ENCODE data around the gene PIEZO1.
A peak's percentile ranks its signal among the peaks of the same experiment; 100 is the strongest.

Gene PIEZO1

GRCh38 chr16:88706965-88707826, 77.8 kb downstream of the PIEZO1 start:
- H4K20me1 ChIP-seq (ENCODE audit: control insufficient read depth, insufficient read depth, low read depth, low read length), result peaks cover 12% of the 10 kb centered on the region; the same call in 1 of the 2 replicates
- peaks cover 52% of the 10 kb centered on the region for H3K4me1 ChIP-seq (ENCODE audit: control insufficient read depth, low read length)
- H3K36me3 ChIP-seq (ENCODE audit: control insufficient read depth, low read length), result peaks cover 25% of the 10 kb centered on the region
- H3K9me3 ChIP-seq (ENCODE audit: control insufficient read depth, insufficient read depth, low read length), result no peaks in the 10 kb centered on the region
- H3K9me2 ChIP-seq (replicated peaks; ENCODE audit: control insufficient read depth, low read length), result no peaks in the 10 kb centered on the region
- H3K4me3 ChIP-seq (ENCODE audit: low read length), result peak overlapping the region; percentile 81
- H3K27me3 ChIP-seq (ENCODE audit: control insufficient read depth, low read length), result no peaks in the 10 kb centered on the region
- TF ChIP-seq EZH2phosphoT487 (IDR thresholded peaks at IDR 0.05; ENCODE audit: borderline replicate concordance, low read length) (no peak), CTCF (IDR thresholded peaks at IDR 0.05; ENCODE audit: low read depth, low read length, poor library complexity, severe bottlenecking) (no peak)
- peaks cover 13% of the 10 kb centered on the region for H3F3A ChIP-seq (ENCODE audit: control insufficient read depth, insufficient read depth)
- H3K27ac ChIP-seq (ENCODE audit: low read depth, low read length), result no peak overlapping the region
- peaks cover 85% of the 10 kb centered on the region for H3K79me2 ChIP-seq (ENCODE audit: control insufficient read depth, low read length)
- H3K4me2 ChIP-seq (ENCODE audit: low read length), result peak overlapping the region; percentile 83

- TF ChIP-seq CTCF (IDR thresholded peaks at IDR 0.05; ENCODE audit: low read depth, low read length, poor library complexity, severe bottlenecking), result peak; percentile 8
- no peak for TF ChIP-seq EZH2phosphoT487 (IDR thresholded peaks at IDR 0.05; ENCODE audit: borderline replicate concordance, low read length)
- H3K27me3 ChIP-seq (ENCODE audit: control insufficient read depth, low read length), result no peaks in the 10 kb centered on the region
- peak within 1 kb of the TSS; percentile 83 for H3K4me2 ChIP-seq (ENCODE audit: low read length)
- peaks cover 12% of the 10 kb centered on the region; the same call in 1 of the 2 replicates for H4K20me1 ChIP-seq (ENCODE audit: control insufficient read depth, insufficient read depth, low read depth, low read length)
- H3F3A ChIP-seq (ENCODE audit: control insufficient read depth, insufficient read depth), result peaks cover 15% of the 10 kb centered on the region
- H3K4me1 ChIP-seq (ENCODE audit: control insufficient read depth, low read length), result peaks cover 60% of the 10 kb centered on the region
- no peaks in the 10 kb centered on the region for H3K9me3 ChIP-seq (ENCODE audit: control insufficient read depth, insufficient read depth, low read length)
- peak within 1 kb of the TSS; percentile 81 for H3K4me3 ChIP-seq (ENCODE audit: low read length)
- peaks cover 23% of the 10 kb centered on the region for H3K36me3 ChIP-seq (ENCODE audit: control insufficient read depth, low read length)
- H3K79me2 ChIP-seq (ENCODE audit: control insufficient read depth, low read length), result peaks cover 91% of the 10 kb centered on the region
- H3K27ac ChIP-seq (ENCODE audit: low read depth, low read length), result peak within 1 kb of the TSS; percentile 27
- no peaks in the 10 kb centered on the region for H3K9me2 ChIP-seq (replicated peaks; ENCODE audit: control insufficient read depth, low read length)
These were observed 78.6 kb downstream of the PIEZO1 start, which contains the start of the genes CTU2 and RNF166 for GRCh38 chr16:88706229-88706964. Gene CTU2 (plus strand): TSS chr16:88706503. CDS start chr16:88706531, 28 bp downstream. Gene RNF166 (minus strand): TSS chr16:88706408. CDS start chr16:88706325, 83 bp downstream.

- Histone ChIP-seq H3K36me3 (ENCODE audit: control insufficient read depth, low read length) (peaks cover 20% of the 10 kb centered on the region), H3K79me2 (ENCODE audit: control insufficient read depth, low read length) (peaks cover 91% of the 10 kb centered on the region), H3K9me2 (replicated peaks; ENCODE audit: control insufficient read depth, low read length) (no peaks in the 10 kb centered on the region), H3K4me1 (ENCODE audit: control insufficient read depth, low read length) (peaks cover 65% of the 10 kb centered on the region), H3K27ac (ENCODE audit: low read depth, low read length) (peak overlapping the region; percentile 27), H4K20me1 (ENCODE audit: control insufficient read depth, insufficient read depth, low read depth, low read length) (peaks cover 12% of the 10 kb centered on the region; the same call in 1 of the 2 replicates), H3K4me2 (ENCODE audit: low read length) (peak overlapping the region; percentile 83), H3K9me3 (ENCODE audit: control insufficient read depth, insufficient read depth, low read length) (no peaks in the 10 kb centered on the region), H3K4me3 (ENCODE audit: low read length) (peak overlapping the region; percentile 81), H3F3A (ENCODE audit: control insufficient read depth, insufficient read depth) (peaks cover 15% of the 10 kb centered on the region), H3K27me3 (ENCODE audit: control insufficient read depth, low read length) (no peaks in the 10 kb centered on the region)
- TF ChIP-seq EZH2phosphoT487 (IDR thresholded peaks at IDR 0.05; ENCODE audit: borderline replicate concordance, low read length) (no peak), CTCF (IDR thresholded peaks at IDR 0.05; ENCODE audit: low read depth, low read length, poor library complexity, severe bottlenecking) (no peak)
These were observed 79.2 kb downstream of the PIEZO1 start for GRCh38 chr16:88705801-88706228.

Data from DOHH2 (cell line).